GM12878 (cell line): ENCODE measurements around the gene OR7C2. TPM values are rescaled to one million over a fixed set of nuclear protein-coding genes. Genes with fewer than 3 reads are reported as not detected.

Experiments
- ATAC-seq: fragments of 200-7000 bp; cut with Tn5 transposase; 3 replicates; pipeline ENCODE4 v1.9.1; 2020; ENCODE audit warnings: mild to moderate bottlenecking, moderate library complexity
- BruUV-seq: library from RNA; stranded (reverse); fragments of 400-500 nt; replicated peaks from 2 replicates; lab custom pipeline; 2021; lab: Mats Ljungman, UMichigan
- CTCF ChIA-PET: fragments of 300-600 bp; sonication (Branson Sonifier 250); formaldehyde crosslinking; extraction: SDS; loops from one replicate; lab custom pipeline; 2021; ENCODE audit warnings: inconsistent platforms; lab: Yijun Ruan, JAX
- POLR2A ChIA-PET: fragments of 350-600 bp; formaldehyde crosslinking; extraction: SDS; loops from one replicate; lab custom pipeline; 2021; ENCODE audit warnings: inconsistent platforms; lab: Charles Lee
- RAD21 ChIA-PET: fragments of 300-600 bp; sonication (Branson Sonifier 250); formaldehyde crosslinking; loops from one replicate; lab custom pipeline; 2023; ENCODE audit warnings: antibody characterized with exemption; ENCODE audit not compliant: unreplicated experiment; lab: Charles Lee
- SMC1A ChIA-PET: fragments of 300-600 bp; sonication (Branson Sonifier 250); formaldehyde crosslinking; loops from one replicate; lab custom pipeline; 2023; ENCODE audit not compliant: unreplicated experiment, uncharacterized antibody; lab: Charles Lee
- DNase-seq: peaks from one replicate; pipeline ENCODE4 v3.0.0-alpha.2; 2011; ENCODE audit warnings: low read depth, low spot score
- FAIRE-seq: peaks from 3 replicates; lab custom pipeline; 2011; peaks lifted over from hg19 to GRCh38; lab: Jason Lieb, UNC
- H2AFZ ChIP-seq: 2 replicates; pipeline ENCODE4 v1.6.0; 2011; ENCODE audit warnings: low read depth, low read length, control low read depth; ENCODE audit not compliant: control insufficient read depth
- H3K27ac ChIP-seq: 2 replicates; pipeline ENCODE4 v1.5.1; 2011; ENCODE audit warnings: control low read depth; ENCODE audit not compliant: control insufficient read depth, insufficient read depth
- H3K27me3 ChIP-seq, 2 experiments: replicated peaks in 1 of 2; 2 replicates each; pipeline versions ENCODE4 v1.6.0 to v1.6.1; 2011; ENCODE audit warnings: low read length in 1 of 2; ENCODE audit not compliant: control insufficient read depth in 2 of 2, insufficient read depth in 2 of 2
- H3K36me3 ChIP-seq, 2 experiments: 2 replicates each; pipeline ENCODE4 v1.5.1; 2011; ENCODE audit warnings: low read length in 1 of 2; ENCODE audit not compliant: control insufficient read depth in 2 of 2, insufficient read depth in 2 of 2
- H3K4me1 ChIP-seq: 2 replicates; pipeline ENCODE4 v1.6.1; 2011; ENCODE audit warnings: mild to moderate bottlenecking, low read length, moderate library complexity, mixed read lengths; ENCODE audit not compliant: control insufficient read depth, insufficient read depth
- H3K4me2 ChIP-seq: 2 replicates; pipeline ENCODE4 v1.6.0; 2011; ENCODE audit warnings: control low read depth; ENCODE audit not compliant: control insufficient read depth, insufficient read depth
- H3K4me3 ChIP-seq: fragments of 200-600 bp; sonication (generic); 2 replicates; pipeline ENCODE4 v1.5.1; 2016
- H3K79me2 ChIP-seq: 2 replicates; pipeline ENCODE4 v1.6.0; 2011; ENCODE audit warnings: low read length; ENCODE audit not compliant: control insufficient read depth, insufficient read depth
- H3K9ac ChIP-seq: 2 replicates; pipeline ENCODE4 v1.8.0; 2011; ENCODE audit warnings: low read length, control low read depth, mixed read lengths; ENCODE audit not compliant: control insufficient read depth, insufficient read depth
- H3K9me3 ChIP-seq: replicated peaks from 3 replicates; pipeline ENCODE4 v1.5.1; 2011; ENCODE audit warnings: mild to moderate bottlenecking, low read length; ENCODE audit not compliant: control insufficient read depth, insufficient read depth
- H4K20me1 ChIP-seq: 2 replicates; pipeline ENCODE4 v1.6.0; 2011; ENCODE audit not compliant: control insufficient read depth, insufficient read depth
- ATF7 ChIP-seq: fragments of 450-650 bp; IDR thresholded peaks from 2 replicates; pipeline ENCODE4 v1.6.1; 2016; ENCODE audit warnings: low read depth, mild to moderate bottlenecking
- DPF2 ChIP-seq: fragments of 450-650 bp; IDR thresholded peaks from 2 replicates; pipeline ENCODE4 v1.6.1; 2017; ENCODE audit warnings: mild to moderate bottlenecking
- POLR2A ChIP-seq: IDR thresholded peaks from 2 replicates; pipeline ENCODE4 v1.6.1; 2011; ENCODE audit warnings: low read depth, mild to moderate bottlenecking, low read length
- RAD51 ChIP-seq: fragments of 450-650 bp; IDR thresholded peaks from 2 replicates; pipeline ENCODE4 v1.6.1; 2016; ENCODE audit warnings: moderate library complexity, mild to moderate bottlenecking, inconsistent platforms
- RB1 ChIP-seq: fragments of 450-650 bp; formaldehyde crosslinking; IDR thresholded peaks from 2 replicates; pipeline ENCODE4 v1.6.1; 2017; ENCODE audit warnings: mild to moderate bottlenecking, borderline replicate concordance
- WGBS: methylation state at CpG from one replicate; pipeline ENCODE4 v1.1.6; 2016; ENCODE audit warnings: low lambda C conversion rate; ENCODE audit not compliant: insufficient replicate concordance, insufficient coverage; ENCODE audit errors: missing lambda C conversion rate; 5-methylcytosine and 5-hydroxymethylcytosine counted together
- in situ Hi-C: fragments of 300-500 bp; cut with MboI; formaldehyde crosslinking; loops from 9 replicates; pipeline ENCODE4 v1.14.3; 2018; ENCODE audit warnings: mixed read lengths
- intact Hi-C: fragments of 100-400 bp; cut with micrococcal nuclease; formaldehyde crosslinking; loops from one replicate; pipeline ENCODE4 v1.14.2; 2022; ENCODE audit not compliant: unreplicated experiment
- polyA plus RNA-seq, 11 experiments: library from polyadenylated mRNA; depleted of rRNA in 4 of 11; unstranded in 6 of 11; stranded (reverse) in 5 of 11; fragments of >200 nt; fragmentation: Nextera tagmentation in 4 of 11; fragmentation: Illumina TruSeq in 1 of 11; extraction: Ambion mirVana in 4 of 11; extraction: Trizol in 1 of 11; gene quantifications; 1 replicate in 1 of 11; 2 replicates in 10 of 11; pipeline versions ENCODE4 v1.2.1 to v1.2.3, GENCODE V29; 2011 to 2016; ENCODE audit warnings: inconsistent platforms in 2 of 11, missing spikeins in 2 of 11, low read depth in 1 of 11
- total RNA-seq, 4 experiments: library from RNA; depleted of rRNA in 3 of 4; stranded (reverse); fragments of >200 nt in 3 of 4; fragmentation: Illumina TruSeq in 1 of 4; extraction: Trizol in 1 of 4; gene quantifications; 2 replicates each; pipeline versions ENCODE4 v1.2.1 to v1.2.3, GENCODE V29; 2013 to 2021

Gene OR7C2
- total and polyA plus RNA-seq, 10 of the 15 experiments (the other 5 are each of a cell fraction or from before 2014, with no cell fraction given): not detected

- BruUV-seq: no TSS peak
- ChIA-PET SMC1A (no interaction called here), RAD21 (no interaction called here), CTCF (interaction anchor here (0.6 kb wide), 1 partner anchor 749 kb away, joined by 3 read pairs; no protein-coding TSS in a partner anchor), POLR2A (no interaction called here)
- Histone ChIP-seq H3K36me3 (no peaks in the 10 kb centered on the region), H3K27ac (no peak overlapping the region), H4K20me1 (no peaks in the 10 kb centered on the region), H2AFZ (no peak overlapping the region), H3K27me3 (no peaks in the 10 kb centered on the region), H3K4me2 (no peak overlapping the region), H3K9ac (no peak overlapping the region), H3K4me3 (no peak overlapping the region), H3K79me2 (no peaks in the 10 kb centered on the region), H3K9me3 (no peaks in the 10 kb centered on the region), H3K4me1 (no peaks in the 10 kb centered on the region)
- ATAC-seq: no peak
- no peak for TF ChIP-seq ATF7
- TF ChIP-seq RAD51: no peak
- TF ChIP-seq RB1: no peak
- 42% methylated on average over 11 of the region's 11 CpGs for WGBS
- no peak for DNase-seq
- intact Hi-C loops (no loop called here), in situ Hi-C loops (no loop called here)
- no peak for FAIRE-seq
These were observed 11.5 kb downstream of the OR7C2 start for GRCh38 chr19:14952767-14953166.

- no peaks in the 10 kb centered on the region for H3K4me1 ChIP-seq
- BruUV-seq: no TSS peak
- ATAC-seq: no peak
- H3K27me3 ChIP-seq: no peaks in the 10 kb centered on the region
- no peak overlapping the region for H3K4me2 ChIP-seq
- no peaks in the 10 kb centered on the region; the same call in 2 of the 3 replicates for H3K9me3 ChIP-seq
- ChIA-PET POLR2A (no interaction called here), RAD21 (no interaction called here), SMC1A (interaction anchor here (1.2 kb wide), 1 partner anchor 22 kb away, joined by 3 read pairs; no protein-coding TSS in a partner anchor), CTCF (no interaction called here)
- FAIRE-seq: no peak
- no peak overlapping the region for H3K9ac ChIP-seq
- intact Hi-C loops: no loop called here
- no peaks in the 10 kb centered on the region for H4K20me1 ChIP-seq
- 52% methylated on average over 23 of the region's 24 CpGs for WGBS
- no peak overlapping the region for H2AFZ ChIP-seq
- H3K27ac ChIP-seq: no peak overlapping the region
- DNase-seq: no peak
- in situ Hi-C loops: no loop called here
- TF ChIP-seq POLR2A: no peak
- no peak for TF ChIP-seq DPF2
- TF ChIP-seq, all 136 proteins: peak for 0
- Histone ChIP-seq H3K36me3 (no peaks in the 10 kb centered on the region), H3K79me2 (no peaks in the 10 kb centered on the region), H3K4me3 (no peak overlapping the region)
These were observed 12.9 kb downstream of the OR7C2 start for GRCh38 chr19:14954071-14954655.
